GM12878 (cell line): ENCODE data around the gene ITIH1. TPM values are rescaled to one million over a fixed set of nuclear protein-coding genes. Genes with fewer than 3 reads are reported as not detected.

Source experiments
- BHLHE40 ChIP-seq, 2 experiments: fragments of 450-650 bp in 1 of 2; IDR thresholded peaks; 2 replicates each; pipeline ENCODE4 v1.6.1; 2011 to 2017; ENCODE audit warnings: low read depth in 2 of 2, borderline replicate concordance in 1 of 2, improper control_type of control experiment in 1 of 2, low read length in 1 of 2, mild to moderate bottlenecking in 1 of 2
- CHD1 ChIP-seq: IDR thresholded peaks from 2 replicates; pipeline ENCODE4 v1.6.1; 2012; ENCODE audit warnings: low read depth, low read length, improper control_type of control experiment
- FOXM1 ChIP-seq: IDR thresholded peaks from 2 replicates; pipeline ENCODE4 v1.6.1; 2012; ENCODE audit warnings: low read depth, mild to moderate bottlenecking, inconsistent platforms, low read length, moderate library complexity
- GATAD2B ChIP-seq: fragments of 450-650 bp; conservative IDR thresholded peaks from 2 replicates; pipeline ENCODE4 v1.6.1; 2017; ENCODE audit warnings: low read depth, mild to moderate bottlenecking, moderate library complexity
- HCFC1 ChIP-seq: fragments of 150-350 bp; IDR thresholded peaks from 2 replicates; pipeline ENCODE4 v1.6.1; 2014; ENCODE audit warnings: low read length
- HDAC6 ChIP-seq: fragments of 200-600 bp; sonication (generic); IDR thresholded peaks from one replicate; pipeline ENCODE4 v1.8.0; 2017; ENCODE audit warnings: antibody characterized with exemption; ENCODE audit not compliant: unreplicated experiment
- IRF4 ChIP-seq: IDR thresholded peaks from 2 replicates; pipeline ENCODE4 v1.6.1; 2011; ENCODE audit warnings: low read depth, low read length
- MYB ChIP-seq: fragments of 150-350 bp; IDR thresholded peaks from 2 replicates; pipeline ENCODE4 v1.6.1; 2014; ENCODE audit warnings: mild to moderate bottlenecking, low read depth, low read length, borderline replicate concordance
- NFXL1 ChIP-seq: fragments of 450-650 bp; IDR thresholded peaks from 2 replicates; pipeline ENCODE4 v1.6.1; 2017; ENCODE audit warnings: antibody characterized with exemption, mild to moderate bottlenecking, borderline replicate concordance
- NR2F1 ChIP-seq: fragments of 450-650 bp; conservative IDR thresholded peaks from 2 replicates; pipeline ENCODE4 v1.6.1; 2017; ENCODE audit warnings: mild to moderate bottlenecking
- POU2F2 ChIP-seq: IDR thresholded peaks from 3 replicates; pipeline ENCODE4 v1.6.1; 2011; ENCODE audit warnings: low read depth, mild to moderate bottlenecking, low read length, borderline replicate concordance
- RFX5 ChIP-seq: IDR thresholded peaks from 2 replicates; pipeline ENCODE4 v1.6.1; 2011; ENCODE audit warnings: low read depth, low read length, improper control_type of control experiment
- SMAD5 ChIP-seq: IDR thresholded peaks from 2 replicates; pipeline ENCODE4 v1.6.1; 2016; ENCODE audit warnings: antibody characterized with exemption, low read depth
- SMARCA5 ChIP-seq: fragments of 450-650 bp; IDR thresholded peaks from 2 replicates; pipeline ENCODE4 v1.6.1; 2017; ENCODE audit warnings: mild to moderate bottlenecking
- TCF7 ChIP-seq: IDR thresholded peaks from 2 replicates; pipeline ENCODE4 v1.6.1; 2014; ENCODE audit warnings: antibody characterized with exemption, borderline replicate concordance
- USF2 ChIP-seq: IDR thresholded peaks from 2 replicates; pipeline ENCODE4 v1.6.1; 2011; ENCODE audit warnings: low read depth, low read length, improper control_type of control experiment, borderline replicate concordance
- YBX1 ChIP-seq: fragments of 450-650 bp; IDR thresholded peaks from 2 replicates; pipeline ENCODE4 v1.6.1; 2016; ENCODE audit warnings: antibody characterized with exemption
- ZSCAN29 ChIP-seq: fragments of 450-650 bp; IDR thresholded peaks from 2 replicates; pipeline ENCODE4 v1.6.1; 2017; ENCODE audit warnings: mild to moderate bottlenecking, moderate library complexity
- polyA plus RNA-seq, 11 experiments: library from polyadenylated mRNA; depleted of rRNA in 4 of 11; unstranded in 6 of 11; stranded (reverse) in 5 of 11; fragments of >200 nt; fragmentation: Nextera tagmentation in 4 of 11; fragmentation: Illumina TruSeq in 1 of 11; extraction: Ambion mirVana in 4 of 11; extraction: Trizol in 1 of 11; gene quantifications; 1 replicate in 1 of 11; 2 replicates in 10 of 11; pipeline versions ENCODE4 v1.2.1 to v1.2.3, GENCODE V29; 2011 to 2016; ENCODE audit warnings: inconsistent platforms in 2 of 11, missing spikeins in 2 of 11, low read depth in 1 of 11
- total RNA-seq, 4 experiments: library from RNA; depleted of rRNA in 3 of 4; stranded (reverse); fragments of >200 nt in 3 of 4; fragmentation: Illumina TruSeq in 1 of 4; extraction: Trizol in 1 of 4; gene quantifications; 2 replicates each; pipeline versions ENCODE4 v1.2.1 to v1.2.3, GENCODE V29; 2013 to 2021
- TF ChIP-seq, protein P1 (sequence below): fragments of 450-650 bp; IDR thresholded peaks from 2 replicates; pipeline ENCODE4 v1.6.1; 2017; ENCODE audit warnings: mild to moderate bottlenecking, moderate library complexity
- TF ChIP-seq, protein P2 (sequence below): fragments of 450-650 bp; IDR thresholded peaks from 2 replicates; pipeline ENCODE4 v1.6.1; 2017; ENCODE audit warnings: antibody characterized with exemption, mild to moderate bottlenecking, moderate library complexity
- TF ChIP-seq, protein P3 (sequence below): fragments of 450-650 bp; IDR thresholded peaks from 2 replicates; pipeline ENCODE4 v1.6.1; 2016; ENCODE audit warnings: mild to moderate bottlenecking

ITIH1 gene
- total and polyA plus RNA-seq, 10 of the 15 experiments (the other 5 are each of a cell fraction or from before 2014, with no cell fraction given), result 0.33 to 0.64 (median 0.44) TPM; not detected in 7

- TF ChIP-seq, protein P1, sequence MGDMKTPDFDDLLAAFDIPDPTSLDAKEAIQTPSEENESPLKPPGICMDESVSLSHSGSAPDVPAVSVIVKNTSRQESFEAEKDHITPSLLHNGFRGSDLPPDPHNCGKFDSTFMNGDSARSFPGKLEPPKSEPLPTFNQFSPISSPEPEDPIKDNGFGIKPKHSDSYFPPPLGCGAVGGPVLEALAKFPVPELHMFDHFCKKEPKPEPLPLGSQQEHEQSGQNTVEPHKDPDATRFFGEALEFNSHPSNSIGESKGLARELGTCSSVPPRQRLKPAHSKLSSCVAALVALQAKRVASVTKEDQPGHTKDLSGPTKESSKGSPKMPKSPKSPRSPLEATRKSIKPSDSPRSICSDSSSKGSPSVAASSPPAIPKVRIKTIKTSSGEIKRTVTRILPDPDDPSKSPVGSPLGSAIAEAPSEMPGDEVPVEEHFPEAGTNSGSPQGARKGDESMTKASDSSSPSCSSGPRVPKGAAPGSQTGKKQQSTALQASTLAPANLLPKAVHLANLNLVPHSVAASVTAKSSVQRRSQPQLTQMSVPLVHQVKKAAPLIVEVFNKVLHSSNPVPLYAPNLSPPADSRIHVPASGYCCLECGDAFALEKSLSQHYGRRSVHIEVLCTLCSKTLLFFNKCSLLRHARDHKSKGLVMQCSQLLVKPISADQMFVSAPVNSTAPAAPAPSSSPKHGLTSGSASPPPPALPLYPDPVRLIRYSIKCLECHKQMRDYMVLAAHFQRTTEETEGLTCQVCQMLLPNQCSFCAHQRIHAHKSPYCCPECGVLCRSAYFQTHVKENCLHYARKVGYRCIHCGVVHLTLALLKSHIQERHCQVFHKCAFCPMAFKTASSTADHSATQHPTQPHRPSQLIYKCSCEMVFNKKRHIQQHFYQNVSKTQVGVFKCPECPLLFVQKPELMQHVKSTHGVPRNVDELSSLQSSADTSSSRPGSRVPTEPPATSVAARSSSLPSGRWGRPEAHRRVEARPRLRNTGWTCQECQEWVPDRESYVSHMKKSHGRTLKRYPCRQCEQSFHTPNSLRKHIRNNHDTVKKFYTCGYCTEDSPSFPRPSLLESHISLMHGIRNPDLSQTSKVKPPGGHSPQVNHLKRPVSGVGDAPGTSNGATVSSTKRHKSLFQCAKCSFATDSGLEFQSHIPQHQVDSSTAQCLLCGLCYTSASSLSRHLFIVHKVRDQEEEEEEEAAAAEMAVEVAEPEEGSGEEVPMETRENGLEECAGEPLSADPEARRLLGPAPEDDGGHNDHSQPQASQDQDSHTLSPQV, result no peak
- TF ChIP-seq, protein P2, sequence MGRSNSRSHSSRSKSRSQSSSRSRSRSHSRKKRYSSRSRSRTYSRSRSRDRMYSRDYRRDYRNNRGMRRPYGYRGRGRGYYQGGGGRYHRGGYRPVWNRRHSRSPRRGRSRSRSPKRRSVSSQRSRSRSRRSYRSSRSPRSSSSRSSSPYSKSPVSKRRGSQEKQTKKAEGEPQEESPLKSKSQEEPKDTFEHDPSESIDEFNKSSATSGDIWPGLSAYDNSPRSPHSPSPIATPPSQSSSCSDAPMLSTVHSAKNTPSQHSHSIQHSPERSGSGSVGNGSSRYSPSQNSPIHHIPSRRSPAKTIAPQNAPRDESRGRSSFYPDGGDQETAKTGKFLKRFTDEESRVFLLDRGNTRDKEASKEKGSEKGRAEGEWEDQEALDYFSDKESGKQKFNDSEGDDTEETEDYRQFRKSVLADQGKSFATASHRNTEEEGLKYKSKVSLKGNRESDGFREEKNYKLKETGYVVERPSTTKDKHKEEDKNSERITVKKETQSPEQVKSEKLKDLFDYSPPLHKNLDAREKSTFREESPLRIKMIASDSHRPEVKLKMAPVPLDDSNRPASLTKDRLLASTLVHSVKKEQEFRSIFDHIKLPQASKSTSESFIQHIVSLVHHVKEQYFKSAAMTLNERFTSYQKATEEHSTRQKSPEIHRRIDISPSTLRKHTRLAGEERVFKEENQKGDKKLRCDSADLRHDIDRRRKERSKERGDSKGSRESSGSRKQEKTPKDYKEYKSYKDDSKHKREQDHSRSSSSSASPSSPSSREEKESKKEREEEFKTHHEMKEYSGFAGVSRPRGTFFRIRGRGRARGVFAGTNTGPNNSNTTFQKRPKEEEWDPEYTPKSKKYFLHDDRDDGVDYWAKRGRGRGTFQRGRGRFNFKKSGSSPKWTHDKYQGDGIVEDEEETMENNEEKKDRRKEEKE, result no peak
- TF ChIP-seq RFX5, result no peak
- TF ChIP-seq FOXM1, result 0 out of 2 replicates have a peak, but pooled peaks have one; percentile 28
- TF ChIP-seq USF2, result no peak; the same call in 1 of the 2 replicates
- no peak for TF ChIP-seq NFXL1
- TF ChIP-seq ZSCAN29, result no peak
- peak; percentile 72 for TF ChIP-seq HCFC1
- no peak for TF ChIP-seq HDAC6
- TF ChIP-seq YBX1, result no peak
- peak; percentile 74; the same call in 1 of the 2 replicates for TF ChIP-seq GATAD2B
- TF ChIP-seq MYB, result no peak
- peak; percentile 82; the same call in 2 of the 3 replicates for TF ChIP-seq POU2F2
- TF ChIP-seq, protein P3, sequence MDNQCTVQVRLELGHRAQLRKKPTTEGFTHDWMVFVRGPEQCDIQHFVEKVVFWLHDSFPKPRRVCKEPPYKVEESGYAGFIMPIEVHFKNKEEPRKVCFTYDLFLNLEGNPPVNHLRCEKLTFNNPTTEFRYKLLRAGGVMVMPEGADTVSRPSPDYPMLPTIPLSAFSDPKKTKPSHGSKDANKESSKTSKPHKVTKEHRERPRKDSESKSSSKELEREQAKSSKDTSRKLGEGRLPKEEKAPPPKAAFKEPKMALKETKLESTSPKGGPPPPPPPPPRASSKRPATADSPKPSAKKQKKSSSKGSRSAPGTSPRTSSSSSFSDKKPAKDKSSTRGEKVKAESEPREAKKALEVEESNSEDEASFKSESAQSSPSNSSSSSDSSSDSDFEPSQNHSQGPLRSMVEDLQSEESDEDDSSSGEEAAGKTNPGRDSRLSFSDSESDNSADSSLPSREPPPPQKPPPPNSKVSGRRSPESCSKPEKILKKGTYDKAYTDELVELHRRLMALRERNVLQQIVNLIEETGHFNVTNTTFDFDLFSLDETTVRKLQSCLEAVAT, result peak; percentile 83
- peak; percentile 91 for TF ChIP-seq SMAD5
- peak; percentile 18 to 63; a peak in 2 of 4 replicates for TF ChIP-seq BHLHE40 (IDR thresholded peaks at IDR 0.05; ENCODE audit: borderline replicate concordance in 1 of 2, low read depth in 2 of 2, low read length in 1 of 2)
- TF ChIP-seq IRF4, result no peak
- no peak for TF ChIP-seq TCF7
- TF ChIP-seq SMARCA5, result peak; percentile 68
- TF ChIP-seq NR2F1, result 0 out of 2 replicates have a peak, but pooled peaks have one; percentile 23
- no peak for TF ChIP-seq CHD1
These were observed 6.7 kb upstream of the ITIH1 start, which contains the start of gene NEK4 (continued) for GRCh38 chr3:52770496-52771333.
